ENCODE data around the gene MIPOL1.
"Not testable (repeated sequence)": the region's sequence is repeated elsewhere in the genome, so short reads cannot be mapped to it uniquely, and the experiment has no call there.

GRCh38 chr14:37209617-37210016 is 11.9 kb downstream of the MIPOL1 start:
- TF ChIP-seq CTCF (conservative IDR thresholded peaks at IDR 0.05; ENCODE audit: low read length); EZH2phosphoT487 (IDR thresholded peaks at IDR 0.05; ENCODE audit: borderline replicate concordance): not testable (repeated sequence)
